22Rv1 (cell line): ENCODE measurements around the gene SMTN.
A peak's percentile ranks its signal among the peaks of the same experiment; 100 is the strongest.

Source experiments
- H3K27ac ChIP-seq: fragments of 450-650 bp; 2 replicates; pipeline ENCODE4 v1.5.1; 2017
- CTCF ChIP-seq: fragments of 450-650 bp; IDR thresholded peaks from 2 replicates; pipeline ENCODE4 v1.5.1; 2017; ENCODE audit warnings: mild to moderate bottlenecking
- ZFX ChIP-seq: fragments of 450-650 bp; IDR thresholded peaks from 2 replicates; pipeline ENCODE4 v1.6.1; 2017; ENCODE audit warnings: antibody characterized with exemption, borderline replicate concordance

The SMTN gene

GRCh38 chr22:31135706-31136105 is 54.6 kb downstream of the SMTN start:
- TF ChIP-seq CTCF (no peak), ZFX (no peak)
- peak overlapping the region; percentile 95 for H3K27ac ChIP-seq

DNA sequence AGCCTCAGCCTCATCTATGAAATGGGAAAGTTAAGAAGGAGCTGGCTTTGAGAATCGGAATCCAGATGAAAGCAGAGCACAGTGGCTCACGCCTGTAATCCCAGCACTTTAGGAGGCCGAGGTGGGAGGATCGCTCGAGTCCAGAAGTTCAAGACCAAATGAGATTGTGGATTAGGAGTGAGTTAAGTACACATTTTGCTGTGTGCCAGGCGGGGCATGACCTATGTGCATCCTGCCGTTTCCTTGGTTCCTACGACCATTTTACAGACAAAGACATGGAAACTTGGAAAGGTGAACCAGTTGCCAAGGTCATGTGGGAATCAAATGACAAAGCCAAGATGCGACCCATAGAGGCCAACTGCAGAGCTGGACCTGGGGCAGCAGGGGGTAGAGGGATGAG is 55.0 kb downstream of the SMTN start:
- TF ChIP-seq ZFX (no peak), CTCF (no peak)
- H3K27ac ChIP-seq, result peak overlapping the region; percentile 95

- peak overlapping the region; percentile 95 for H3K27ac ChIP-seq
- TF ChIP-seq ZFX, result no peak
- no peak for TF ChIP-seq CTCF
These were observed 55.6 kb downstream of the SMTN start for GRCh38 chr22:31136711-31137110.

DNA sequence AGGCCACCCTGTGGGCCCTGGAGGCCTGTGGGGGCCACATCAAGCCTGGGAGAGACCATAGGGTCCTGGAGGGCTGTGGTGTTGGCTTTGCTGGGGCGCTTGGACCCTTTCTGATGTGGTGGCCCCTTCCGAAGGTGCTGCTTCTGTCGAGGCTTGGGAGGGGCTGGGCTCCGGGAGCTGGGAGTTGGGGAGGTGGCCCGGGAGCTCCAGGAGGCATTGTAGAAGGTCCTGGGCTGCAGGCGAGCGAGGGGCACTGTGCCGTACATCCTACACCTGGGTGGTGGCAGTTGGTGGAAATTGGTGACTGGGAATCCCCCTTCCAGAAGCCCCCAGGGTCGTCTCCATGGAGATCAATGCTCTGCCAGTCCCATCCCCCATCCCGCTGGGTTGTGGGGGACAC is 56.6 kb downstream of the SMTN start:
- H3K27ac ChIP-seq, result peak overlapping the region; percentile 95
- TF ChIP-seq ZFX, result no peak
- no peak for TF ChIP-seq CTCF

DNA sequence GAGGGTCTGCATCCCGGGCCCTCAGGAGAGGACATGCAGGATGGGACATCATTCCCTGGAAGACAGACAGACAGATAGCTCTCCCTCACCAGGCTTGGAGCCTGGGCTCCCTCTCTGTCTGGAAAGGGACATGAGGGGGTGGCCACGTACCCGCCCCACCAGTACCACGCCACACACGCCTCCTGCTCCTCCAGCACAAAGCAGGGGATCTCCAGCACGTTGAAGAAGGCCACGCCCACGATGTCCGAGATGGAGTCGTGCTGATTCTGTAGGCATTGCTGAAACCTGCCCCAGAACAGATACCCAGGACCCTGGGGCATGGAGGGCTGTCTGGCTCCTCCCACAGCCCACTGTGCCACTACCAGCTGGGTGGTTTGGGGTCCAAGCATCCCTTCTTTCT is 57.0 kb downstream of the SMTN start:
- H3K27ac ChIP-seq, result peak overlapping the region; percentile 95
- TF ChIP-seq CTCF, result no peak

DNA sequence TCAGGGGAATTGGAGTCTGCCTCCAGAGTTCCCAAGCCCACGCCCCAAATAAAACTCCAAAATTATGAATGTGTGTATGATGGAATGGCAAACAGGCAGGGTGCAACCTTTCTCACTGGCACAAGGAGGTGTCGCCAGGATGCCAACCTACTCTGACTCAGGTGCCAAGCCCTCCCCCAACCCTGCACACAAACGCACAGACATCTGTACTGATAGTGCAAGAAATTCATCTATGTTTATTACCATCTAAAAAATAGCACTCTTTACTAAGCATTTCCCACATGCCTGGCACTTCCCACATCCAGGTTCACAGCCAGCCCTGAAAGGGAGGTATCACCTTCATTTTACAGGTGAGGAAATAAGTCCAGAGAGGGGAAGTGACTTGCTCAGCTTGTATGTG is 57.9 kb downstream of the SMTN start:
- H3K27ac ChIP-seq, result peak overlapping the region; percentile 95
- TF ChIP-seq ZFX (no peak), CTCF (no peak)

DNA sequence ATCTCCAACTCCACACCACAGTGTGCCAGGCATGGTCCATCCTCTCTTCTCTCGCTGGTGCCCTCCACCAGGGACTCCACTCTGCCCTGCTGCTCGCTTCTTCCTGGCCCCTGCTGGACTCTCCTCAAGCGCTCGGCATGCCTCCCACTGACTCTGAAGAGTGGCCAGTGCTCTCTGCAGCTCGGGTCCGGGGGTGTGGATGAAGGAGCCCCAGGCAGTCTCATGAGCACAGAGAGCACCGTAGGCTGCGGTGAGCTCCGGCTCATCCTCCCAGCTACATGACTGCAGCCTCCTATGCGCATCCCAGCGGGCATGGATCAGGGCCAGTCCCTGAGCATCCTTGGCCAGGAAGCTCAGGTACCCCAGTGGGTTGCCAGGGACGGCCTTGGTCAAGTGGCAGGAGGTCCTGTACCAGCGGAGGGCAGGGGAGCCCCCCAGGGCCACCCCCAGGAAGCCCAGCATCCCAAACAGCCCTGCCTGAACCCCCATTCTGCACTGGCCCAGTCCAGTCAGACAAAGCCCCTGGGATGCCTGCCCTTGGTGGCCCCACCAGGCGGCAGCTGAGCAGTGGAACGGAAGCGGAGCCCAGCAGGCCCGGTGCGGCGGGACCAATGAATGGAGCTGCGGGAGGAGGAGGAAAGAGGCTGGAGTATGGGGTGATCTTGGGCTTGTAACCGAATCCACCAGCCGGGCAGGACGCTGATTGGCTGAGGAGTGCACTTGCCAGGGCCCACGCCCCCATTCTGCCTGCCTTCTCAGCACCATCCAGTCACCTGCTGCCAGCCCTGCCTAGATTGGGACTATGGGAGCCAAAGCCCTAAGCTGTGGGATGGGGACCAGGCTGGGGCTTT is 59.0 kb downstream of the SMTN start, which contains the start of gene PLA2G3:
Gene PLA2G3, minus strand, starts transcription at position 643 of the 851 bp plus-strand sequence. Its CDS starts 154 bp downstream, at position 489.
- peak within 1 kb of the TSS; percentile 95 for H3K27ac ChIP-seq

More for the DNA sequence above, 59.0 kb downstream of the SMTN start, which contains the start of gene PLA2G3:
- TF ChIP-seq CTCF (peak; percentile 48), ZFX (no peak)
